ENCODE measurements around the gene FOXC1.

Gene FOXC1

GRCh38 chr6:1623769-1624057, 14.0 kb downstream of the FOXC1 start:
- no peak for DNase-seq (ENCODE audit: low read depth in 2 of 2)

- no peak for DNase-seq (ENCODE audit: low read depth in 2 of 2)
Measured at GRCh38 chr6:1624058-1624850, 14.5 kb downstream of the FOXC1 start.

GRCh38 chr6:1624851-1625781, 15.4 kb downstream of the FOXC1 start:
- DNase-seq (ENCODE audit: low read depth in 2 of 2) = no peak

DNA sequence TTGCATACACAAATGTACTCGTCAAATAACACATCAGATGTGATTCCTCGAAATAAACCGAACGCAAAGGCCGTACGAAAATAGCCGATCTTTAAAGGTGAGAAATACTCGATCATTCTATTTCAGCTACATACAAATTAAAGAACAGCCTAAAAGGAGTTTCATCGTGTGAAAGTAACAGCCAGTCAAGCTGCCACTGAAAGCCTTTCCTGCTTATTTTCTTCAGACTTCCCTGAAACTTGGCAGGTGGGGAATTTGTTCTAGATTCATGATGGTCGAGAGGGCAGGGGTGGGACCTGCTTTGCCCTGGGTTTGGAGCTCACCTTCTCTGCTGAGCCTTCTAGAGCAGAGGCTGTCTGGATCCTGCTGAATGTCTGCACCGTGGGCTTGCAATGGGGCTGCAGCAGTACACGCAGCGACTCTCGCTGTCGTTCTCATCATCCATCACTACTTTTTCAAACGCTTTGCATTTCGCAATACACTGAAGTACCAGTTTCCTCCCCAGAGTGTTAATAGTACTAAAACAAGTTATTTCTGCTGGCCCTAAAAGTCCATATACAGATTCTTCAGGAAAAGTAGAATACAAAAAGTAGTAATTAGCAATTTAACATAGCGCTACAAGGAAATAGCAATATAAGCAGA, 16.2 kb downstream of the FOXC1 start:
- DNase-seq (ENCODE audit: low read depth in 2 of 2) = no peak

DNA sequence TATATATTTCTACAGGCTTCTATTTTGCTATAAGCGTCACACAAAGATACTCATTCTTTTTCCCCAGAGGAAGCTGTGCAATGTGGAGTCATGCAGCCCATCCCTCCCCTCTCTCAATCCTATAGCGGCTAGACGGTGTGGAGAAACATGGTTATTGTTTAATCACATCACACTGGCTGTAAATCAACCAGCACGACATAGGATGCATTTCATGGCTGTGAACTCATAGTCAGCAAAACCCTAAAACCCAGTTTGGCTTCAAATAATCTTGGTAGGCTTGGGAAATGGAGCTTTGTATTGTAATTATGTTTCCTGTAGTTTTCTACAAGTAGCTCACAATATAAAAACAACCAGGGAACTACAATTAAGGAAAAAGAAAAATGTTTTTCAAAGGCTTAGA, 16.8 kb downstream of the FOXC1 start:
- no peak for DNase-seq (ENCODE audit: low read depth in 2 of 2)

- no peak for DNase-seq (ENCODE audit: low read depth in 2 of 2)
Measured at GRCh38 chr6:1627827-1628560, 18.3 kb downstream of the FOXC1 start.

DNA sequence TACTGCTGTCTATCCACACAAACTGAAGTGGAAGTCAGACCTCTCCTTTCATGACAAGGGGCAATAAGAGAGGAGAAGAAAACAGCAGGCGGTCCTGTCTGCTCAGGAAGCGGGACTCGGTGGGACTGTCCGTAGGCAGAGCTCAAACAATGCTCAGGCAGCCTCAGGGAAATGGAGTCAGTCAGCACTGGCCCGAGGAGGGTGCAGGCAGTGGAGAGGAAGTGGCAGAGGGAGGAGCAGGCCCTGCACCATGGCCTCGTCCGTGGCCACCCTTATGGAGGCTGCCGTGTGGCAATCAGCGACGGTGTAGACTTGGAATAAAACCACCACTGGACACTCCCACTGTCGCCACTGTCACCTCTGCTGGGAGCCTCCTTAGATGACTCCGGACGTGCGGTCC, 19.6 kb downstream of the FOXC1 start:
- DNase-seq (ENCODE audit: low read depth in 2 of 2) = no peak

GRCh38 chr6:1630212-1630770, 20.6 kb downstream of the FOXC1 start:
- no peak for DNase-seq (ENCODE audit: low read depth in 2 of 2)

GRCh38 chr6:1630771-1631217, 21.1 kb downstream of the FOXC1 start:
- no peak for DNase-seq (ENCODE audit: low read depth in 2 of 2)

DNA sequence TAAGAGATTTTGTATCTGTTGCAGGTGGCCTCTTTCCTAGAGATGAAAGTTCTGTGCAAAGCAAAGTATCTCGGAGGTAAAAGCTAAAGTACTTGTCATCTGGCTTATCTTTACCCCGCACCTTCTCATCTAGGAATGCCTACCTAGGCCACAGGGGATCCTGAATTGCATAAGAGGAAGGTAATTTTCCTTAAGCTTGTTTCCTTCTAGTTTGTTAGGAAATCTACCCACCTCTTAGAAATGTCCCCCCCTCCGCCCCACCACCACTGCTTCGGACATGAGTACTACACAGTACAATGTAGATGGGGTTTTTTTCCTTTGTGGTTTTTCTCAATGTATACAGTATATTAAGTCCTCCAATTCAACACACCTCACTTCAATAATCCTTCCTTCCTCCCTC, 21.5 kb downstream of the FOXC1 start:
- no peak for DNase-seq (ENCODE audit: low read depth in 2 of 2)

DNA sequence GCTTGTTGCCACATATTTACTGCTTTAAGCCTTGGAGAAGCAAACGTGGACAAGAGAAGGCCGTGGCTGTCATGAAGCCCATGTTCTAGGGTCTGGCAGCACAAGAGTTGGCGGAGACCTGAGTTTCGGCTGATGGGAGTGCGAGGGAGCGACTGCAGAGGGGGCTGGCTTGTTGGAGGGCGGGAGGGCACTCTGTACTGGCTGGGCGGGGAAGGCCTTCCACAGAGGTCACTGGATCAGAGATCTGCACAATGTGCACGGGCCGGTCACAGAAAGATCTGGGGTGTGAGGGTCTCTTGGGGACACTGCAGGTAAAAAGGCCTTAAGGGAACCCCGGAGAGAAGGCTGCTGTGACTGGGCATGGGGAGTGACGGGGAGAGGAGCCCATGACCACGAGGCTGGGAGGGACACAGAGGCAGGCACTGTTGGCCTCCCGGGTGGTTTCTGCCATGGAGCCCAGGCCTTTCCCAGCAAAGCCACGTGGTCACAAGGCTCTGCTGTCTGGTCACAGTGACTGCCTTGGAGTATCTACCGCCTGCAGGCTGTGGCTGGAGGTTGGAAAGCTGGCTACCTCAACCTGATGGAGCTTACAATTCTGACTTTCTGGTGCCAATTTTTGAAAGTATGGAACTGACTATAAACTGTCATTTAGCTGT, 23.8 kb downstream of the FOXC1 start:
- no peak for DNase-seq (ENCODE audit: low read depth in 2 of 2)

DNA sequence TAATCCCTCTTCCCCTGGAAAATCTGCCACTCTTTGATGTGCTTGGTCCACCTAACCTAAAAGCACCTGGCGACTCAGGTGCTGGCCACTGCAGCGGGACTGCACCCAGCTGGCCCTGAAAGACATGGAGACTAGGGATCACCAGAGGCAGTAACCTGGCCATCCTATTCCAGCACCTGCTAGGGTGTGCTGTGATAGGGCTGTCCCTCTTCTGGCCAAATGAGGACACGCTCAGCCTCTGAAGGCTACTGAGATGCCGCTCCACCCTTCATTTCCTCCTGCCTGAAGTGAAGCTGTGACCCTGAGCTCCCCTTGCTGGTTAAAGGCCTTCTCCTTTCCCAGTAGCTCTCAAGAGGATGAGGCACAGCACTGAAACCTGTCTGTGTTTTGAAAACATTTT, 24.4 kb downstream of the FOXC1 start:
- DNase-seq (ENCODE audit: low read depth in 2 of 2) = no peak

DNA sequence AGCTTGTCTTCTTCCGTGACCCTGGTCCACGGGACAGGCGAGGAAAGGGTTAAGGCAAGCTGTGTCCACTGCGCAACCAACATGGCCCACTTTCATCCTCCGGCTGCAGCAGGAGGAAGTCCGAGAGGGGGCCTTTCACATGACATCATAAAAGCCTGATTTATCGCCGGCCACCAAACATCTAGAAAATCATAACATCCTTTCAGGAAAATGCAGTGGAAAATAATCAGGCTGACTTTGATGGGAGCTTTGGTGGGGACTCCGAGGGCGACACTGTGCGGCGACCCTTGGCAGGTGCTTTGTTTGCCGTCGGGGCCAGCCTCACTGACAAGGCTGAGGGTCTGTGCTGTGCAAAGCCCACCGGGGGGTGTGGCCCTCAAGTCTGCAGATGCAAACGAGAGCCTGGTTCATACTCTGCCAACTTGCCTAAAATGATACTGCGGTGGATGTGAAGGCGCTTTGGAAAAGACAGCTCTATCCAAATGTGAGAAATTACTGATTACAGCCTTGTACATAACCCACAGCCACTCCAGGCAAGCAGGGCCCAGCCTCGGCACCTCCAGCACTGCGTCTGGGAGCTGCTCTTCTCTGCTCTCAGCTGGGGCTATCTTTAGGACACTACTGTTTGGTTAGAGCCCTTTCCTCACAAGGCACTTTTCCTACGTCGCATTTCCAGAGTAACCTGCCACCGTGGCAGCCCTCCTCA, 25.7 kb downstream of the FOXC1 start:
- DNase-seq (ENCODE audit: low read depth in 2 of 2) = no peak

- DNase-seq (ENCODE audit: low read depth in 2 of 2) = no peak
Measured at GRCh38 chr6:1636272-1636825, 26.6 kb downstream of the FOXC1 start.

DNA sequence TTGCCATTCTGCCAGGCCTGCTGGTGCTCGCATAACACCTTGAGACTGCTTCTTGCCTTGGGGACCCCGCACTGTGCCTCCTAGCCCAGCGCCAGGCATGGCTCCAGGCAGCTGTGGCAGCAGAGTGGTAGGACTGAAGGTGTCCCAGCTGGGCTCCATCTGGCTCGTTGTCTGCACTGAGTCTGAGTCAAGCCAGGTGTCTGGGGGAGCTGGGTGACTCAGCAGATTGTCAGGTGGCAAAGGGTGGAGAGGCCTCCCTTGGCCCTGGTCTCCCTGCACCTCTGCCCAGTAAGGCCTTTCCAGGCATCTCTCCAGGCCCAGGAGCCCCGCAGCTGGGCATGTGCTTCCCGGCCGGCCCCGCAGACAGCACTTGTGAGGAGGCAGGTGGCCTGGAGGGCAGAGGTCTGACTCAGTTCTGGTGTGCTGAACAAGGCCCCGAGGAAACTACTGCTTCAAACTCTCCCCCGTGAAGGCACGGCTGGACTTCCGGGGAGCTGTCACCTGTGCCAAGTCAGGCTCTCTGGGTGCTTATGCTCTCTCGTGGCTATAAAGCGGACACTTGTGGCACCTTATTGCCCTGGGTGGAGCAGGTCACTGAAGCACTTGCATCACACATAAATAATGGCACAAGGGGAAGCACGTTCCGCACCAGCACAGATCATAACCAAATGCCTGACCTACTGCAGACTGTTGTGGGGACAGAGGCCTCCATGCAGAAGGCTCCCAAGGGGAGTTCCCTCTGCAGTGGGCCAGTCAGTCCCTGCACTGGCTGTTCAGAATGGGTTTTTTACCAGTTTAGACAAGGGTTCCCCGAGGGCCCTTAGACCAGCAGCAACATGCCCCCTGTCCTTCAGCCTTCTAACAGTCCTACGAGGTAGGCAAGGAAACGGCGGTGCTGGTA, 27.5 kb downstream of the FOXC1 start:
- DNase-seq (ENCODE audit: low read depth in 2 of 2) = no peak

GRCh38 chr6:1639430-1639829, 29.7 kb downstream of the FOXC1 start:
- no peak for DNase-seq (ENCODE audit: low read depth in 2 of 2)

DNA sequence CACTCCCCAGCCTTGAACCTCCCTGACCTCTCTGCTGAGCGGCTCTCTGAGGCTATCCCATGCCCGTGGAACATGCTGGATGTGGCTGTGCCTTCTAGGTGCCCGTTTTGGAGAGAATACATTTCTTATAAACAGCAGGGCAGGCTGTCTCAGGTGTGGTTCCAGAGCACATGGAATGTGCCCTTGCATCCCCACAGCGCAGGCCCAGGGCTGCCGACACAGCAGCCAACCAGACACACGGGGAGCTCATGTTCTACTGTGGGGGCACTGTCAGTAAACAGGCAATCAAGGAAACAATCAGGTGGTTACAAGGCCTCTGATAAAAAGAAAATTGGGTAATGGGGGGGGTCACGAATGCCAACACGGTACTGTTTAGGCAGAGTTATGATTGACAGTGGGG, 30.8 kb downstream of the FOXC1 start:
- DNase-seq (ENCODE audit: low read depth in 2 of 2) = no peak

DNA sequence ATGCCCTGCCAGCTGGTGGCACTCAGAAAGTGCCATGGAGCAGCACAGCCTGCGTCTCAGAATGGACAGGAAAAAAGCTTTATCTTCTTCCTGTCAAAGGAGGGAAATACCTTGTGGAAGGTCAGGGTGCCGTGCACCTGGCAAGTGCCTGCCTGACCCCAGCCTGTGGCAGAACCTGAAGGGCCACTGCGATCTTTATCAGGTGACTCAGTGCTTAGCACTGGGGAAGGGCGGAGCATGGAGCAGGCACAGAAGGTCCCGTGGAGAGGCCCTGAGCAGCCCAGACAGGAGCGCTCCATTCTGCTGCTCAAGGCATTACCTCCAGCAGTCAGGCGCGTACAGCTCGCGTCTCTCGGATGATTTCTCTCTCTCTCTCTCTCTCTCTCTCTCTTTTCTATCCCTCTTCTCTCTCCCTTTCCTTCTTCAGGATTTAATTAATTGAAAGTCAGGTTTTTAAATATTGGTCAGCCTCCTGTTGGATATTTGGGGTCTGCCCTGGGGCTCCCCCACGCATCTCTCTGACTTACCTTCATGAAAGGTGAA, 31.7 kb downstream of the FOXC1 start:
- no peak for DNase-seq (ENCODE audit: low read depth in 2 of 2)

GRCh38 chr6:1643111-1643510, 33.4 kb downstream of the FOXC1 start:
- DNase-seq (ENCODE audit: low read depth in 2 of 2) = no peak
